Colonic mucosa (tissue), 4 donors: ENCODE measurements around the gene GPR180. TPM values are rescaled to one million over a fixed set of nuclear protein-coding genes. Genes with fewer than 3 reads are reported as not detected.

ENCODE experiments used
- DNase-seq: peaks from one replicate; pipeline ENCODE4 v3.0.0-alpha.2; 2020
- H3K27ac ChIP-seq: fragments of 200-600 bp; one replicate; pipeline ENCODE4 v1.8.0; 2021
- H3K27me3 ChIP-seq: fragments of 200-600 bp; one replicate; pipeline ENCODE4 v1.8.0; 2021
- H3K36me3 ChIP-seq: fragments of 200-600 bp; one replicate; pipeline ENCODE4 v1.8.0; 2021
- H3K4me1 ChIP-seq: fragments of 200-600 bp; one replicate; pipeline ENCODE4 v1.8.0; 2021; ENCODE audit warnings: mild to moderate bottlenecking
- H3K4me3 ChIP-seq: fragments of 200-600 bp; one replicate; pipeline ENCODE4 v1.8.0; 2021
- H3K9ac ChIP-seq, 2 donors: one replicate each; pipeline ENCODE4 v1.7.0; 2013; ENCODE audit warnings: control low read depth in 2 of 2, low read depth in 2 of 2, low read length in 2 of 2
- H3K9me3 ChIP-seq: fragments of 200-600 bp; one replicate; pipeline ENCODE4 v1.8.0; 2021
- intact Hi-C: fragments of 100-400 bp; cut with DNase I; formaldehyde crosslinking; loops from one replicate; pipeline ENCODE4 v1.14.1; 2022
- total RNA-seq, 2 donors: library from RNA; stranded (reverse); fragmentation: NEBNext Ultra II Directional in 1 of 2; extraction: Animal tissue kit (Norgen Biotek cat#: 25700) in 1 of 2; gene quantifications; one replicate each; pipeline ENCODE4 v1.2.1, GENCODE V29; 2021
- TF ChIP-seq, protein P1 (sequence below): fragments of 200-600 bp; IDR thresholded peaks from one replicate; pipeline ENCODE4 v1.8.0; 2022; ENCODE audit warnings: antibody characterized with exemption, mild to moderate bottlenecking
- donor health status: healthy.
- donor health status: DM: no; HTN: no; CAD: no.
- donor health status: DM: no; HTN: no; CAD: no.

The GPR180 gene
- total RNA-seq, 2 donors from 2014 or later = 3.2 to 5.9 TPM

DNA sequence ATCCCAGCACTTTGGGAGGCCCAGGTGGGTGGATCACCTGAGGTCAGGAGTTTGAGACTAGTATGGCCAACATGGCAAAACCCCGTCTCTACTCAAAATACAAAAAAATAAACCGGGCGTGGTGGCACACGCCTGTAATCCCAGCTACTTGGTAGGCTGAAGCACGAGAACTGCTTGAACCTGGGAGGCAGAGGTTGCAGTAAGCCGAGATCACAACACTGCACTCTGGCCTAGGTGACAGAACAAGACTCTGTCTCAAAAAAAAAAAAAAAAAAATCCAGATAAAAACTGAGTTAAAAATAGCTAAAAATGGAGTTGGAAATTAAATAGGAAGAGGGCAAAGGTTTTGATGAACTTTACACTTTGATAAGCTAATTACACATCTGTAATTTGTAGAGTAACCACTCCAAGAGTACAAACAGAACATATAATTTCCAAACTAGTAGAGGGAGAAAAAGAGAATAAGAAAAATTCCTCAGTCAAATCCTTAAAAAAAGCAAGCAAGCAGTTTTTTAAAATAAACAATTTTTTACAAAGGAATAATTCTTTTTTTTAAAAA lies 16.0 kb upstream of the GPR180 start:
- Histone ChIP-seq H3K4me1 (no peaks in the 10 kb centered on the region), H3K27me3 (no peaks in the 10 kb centered on the region), H3K27ac (no peak overlapping the region), H3K9me3 (no peaks in the 10 kb centered on the region), H3K36me3 (no peaks in the 10 kb centered on the region), H3K4me3 (no peak overlapping the region), H3K9ac (no peak overlapping the region)
- intact Hi-C loops = no loop called here
- no peak for DNase-seq
- TF ChIP-seq, protein P1, sequence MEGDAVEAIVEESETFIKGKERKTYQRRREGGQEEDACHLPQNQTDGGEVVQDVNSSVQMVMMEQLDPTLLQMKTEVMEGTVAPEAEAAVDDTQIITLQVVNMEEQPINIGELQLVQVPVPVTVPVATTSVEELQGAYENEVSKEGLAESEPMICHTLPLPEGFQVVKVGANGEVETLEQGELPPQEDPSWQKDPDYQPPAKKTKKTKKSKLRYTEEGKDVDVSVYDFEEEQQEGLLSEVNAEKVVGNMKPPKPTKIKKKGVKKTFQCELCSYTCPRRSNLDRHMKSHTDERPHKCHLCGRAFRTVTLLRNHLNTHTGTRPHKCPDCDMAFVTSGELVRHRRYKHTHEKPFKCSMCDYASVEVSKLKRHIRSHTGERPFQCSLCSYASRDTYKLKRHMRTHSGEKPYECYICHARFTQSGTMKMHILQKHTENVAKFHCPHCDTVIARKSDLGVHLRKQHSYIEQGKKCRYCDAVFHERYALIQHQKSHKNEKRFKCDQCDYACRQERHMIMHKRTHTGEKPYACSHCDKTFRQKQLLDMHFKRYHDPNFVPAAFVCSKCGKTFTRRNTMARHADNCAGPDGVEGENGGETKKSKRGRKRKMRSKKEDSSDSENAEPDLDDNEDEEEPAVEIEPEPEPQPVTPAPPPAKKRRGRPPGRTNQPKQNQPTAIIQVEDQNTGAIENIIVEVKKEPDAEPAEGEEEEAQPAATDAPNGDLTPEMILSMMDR = no peak

DNA sequence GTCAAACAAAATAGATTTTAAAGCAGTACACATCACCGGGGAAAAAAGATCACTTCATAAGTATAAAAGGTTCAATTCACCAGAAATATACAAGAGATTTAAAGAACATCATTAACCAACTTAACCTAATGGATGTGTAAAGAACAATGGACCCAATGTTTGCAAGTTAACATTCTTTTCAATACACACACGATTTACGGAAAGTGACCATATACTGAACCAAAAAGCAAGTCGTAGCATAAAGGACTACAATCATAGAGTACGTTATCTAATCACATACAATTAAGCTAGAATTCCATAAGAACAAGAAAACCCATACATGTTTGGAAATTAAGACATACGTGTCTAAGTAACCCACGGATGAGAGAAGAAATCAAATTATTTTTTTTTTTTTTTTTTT lies 15.3 kb upstream of the GPR180 start:
- Histone ChIP-seq H3K9ac (no peak overlapping the region), H3K27me3 (no peaks in the 10 kb centered on the region), H3K4me1 (no peaks in the 10 kb centered on the region), H3K27ac (no peak overlapping the region), H3K36me3 (no peaks in the 10 kb centered on the region), H3K4me3 (no peak overlapping the region), H3K9me3 (no peaks in the 10 kb centered on the region)
- TF ChIP-seq, protein P1 = no peak
- DNase-seq = no peak
- intact Hi-C loops = no loop called here

DNA sequence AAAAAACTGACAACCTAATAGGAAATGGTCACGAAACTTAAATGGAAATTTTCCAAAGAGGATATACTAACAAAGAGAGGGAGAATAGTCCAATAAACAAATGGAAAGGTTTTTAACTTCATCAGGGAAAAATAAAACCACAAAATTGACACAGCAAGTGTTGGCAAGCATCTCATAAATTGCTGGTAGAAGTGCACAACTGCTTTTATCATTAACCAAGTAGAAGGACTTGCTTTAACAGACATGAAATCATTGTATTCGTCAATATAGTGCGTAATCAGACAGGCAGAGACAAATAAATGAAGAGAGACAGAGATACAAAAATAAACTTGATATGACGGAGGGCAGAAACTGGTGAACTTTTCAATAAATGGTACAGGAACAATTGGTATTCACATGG lies 13.1 kb upstream of the GPR180 start:
- DNase-seq = no peak
- no peak overlapping the region for H3K27ac ChIP-seq
- no peaks in the 10 kb centered on the region for H3K36me3 ChIP-seq
- no peaks in the 10 kb centered on the region for H3K9me3 ChIP-seq
- H3K27me3 ChIP-seq = no peaks in the 10 kb centered on the region
- no peak overlapping the region for H3K9ac ChIP-seq
- no peak overlapping the region for H3K4me3 ChIP-seq
- TF ChIP-seq, protein P1 = no peak
- intact Hi-C loops = no loop called here
- no peaks in the 10 kb centered on the region for H3K4me1 ChIP-seq

DNA sequence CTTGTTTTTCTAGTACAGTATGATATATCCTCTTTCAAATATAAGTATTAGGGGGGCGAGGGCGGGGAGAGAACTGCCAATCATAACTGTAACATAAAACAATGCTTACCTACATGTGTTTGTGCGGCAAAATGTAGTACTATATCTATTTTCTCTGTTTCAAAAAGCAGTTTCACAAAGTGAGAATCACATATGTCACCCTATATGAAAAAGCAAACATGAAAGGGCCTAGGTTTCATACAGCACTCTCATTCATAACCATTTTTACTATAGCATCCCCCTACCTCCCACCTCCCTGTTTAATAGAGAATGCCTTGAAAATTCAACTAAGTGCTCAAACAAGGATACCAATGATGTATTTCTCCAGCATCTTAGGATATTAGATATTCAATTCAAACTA lies 10.9 kb upstream of the GPR180 start:
- no peaks in the 10 kb centered on the region for H3K27me3 ChIP-seq
- TF ChIP-seq, protein P1 = no peak
- H3K9ac ChIP-seq = no peak overlapping the region
- no peaks in the 10 kb centered on the region for H3K36me3 ChIP-seq
- no peak overlapping the region for H3K27ac ChIP-seq
- DNase-seq = no peak
- no peak overlapping the region for H3K4me3 ChIP-seq
- intact Hi-C loops = no loop called here
- H3K9me3 ChIP-seq = no peaks in the 10 kb centered on the region
- peaks cover 10% of the 10 kb centered on the region for H3K4me1 ChIP-seq

DNA sequence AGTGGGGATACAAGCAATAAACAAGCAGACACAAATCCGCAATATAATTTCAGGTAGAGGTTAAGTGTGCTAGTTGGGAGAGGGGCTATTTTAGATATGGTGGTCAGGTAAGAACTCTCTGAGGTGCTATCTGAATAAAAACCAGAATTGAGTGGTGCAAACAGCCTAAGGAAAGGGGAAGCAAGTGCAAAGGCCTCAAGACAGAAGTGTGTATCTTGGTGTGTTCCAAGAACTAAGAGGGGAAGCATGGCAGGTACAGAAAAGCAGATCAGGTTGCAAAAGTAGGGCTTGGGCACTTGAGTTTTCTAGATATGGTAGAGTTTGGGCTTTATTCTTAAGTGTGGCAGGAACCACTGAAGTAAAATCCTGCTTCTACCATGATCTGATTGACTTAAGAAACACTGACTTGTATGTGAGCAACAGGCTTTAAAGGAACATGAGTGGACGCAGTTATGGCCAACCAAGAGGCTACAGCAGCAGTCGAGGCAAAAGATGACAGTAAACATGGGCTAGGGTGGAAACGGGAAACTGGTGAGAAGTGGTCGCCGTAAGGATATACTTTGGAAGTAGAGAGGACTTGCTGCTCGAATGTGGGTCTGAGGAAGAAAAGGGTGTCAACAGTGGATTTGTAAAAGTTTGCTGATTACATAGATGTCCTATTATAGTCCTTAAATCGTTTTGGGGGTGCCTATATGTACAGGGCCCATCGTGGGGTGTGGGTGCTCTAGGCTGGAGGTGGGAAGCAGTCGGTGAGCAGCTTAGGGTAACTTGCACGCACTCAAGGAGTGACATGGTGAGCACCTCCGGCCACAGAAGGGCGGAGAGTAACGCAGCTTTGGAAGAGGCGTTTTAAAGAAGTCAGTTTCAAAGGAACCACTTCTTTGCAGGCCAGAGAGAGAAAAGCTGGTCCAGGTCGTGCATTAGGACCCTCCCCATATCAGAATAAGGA lies 6.4 kb upstream of the GPR180 start:
- TF ChIP-seq, protein P1 = no peak
- no peaks in the 10 kb centered on the region for H3K36me3 ChIP-seq
- peak overlapping the region; percentile 80 for H3K4me3 ChIP-seq
- DNase-seq = peak; percentile 24
- intact Hi-C loops = loop anchor here (5.0 kb wide), 1 partner anchor 48 kb away; no protein-coding TSS in a partner anchor
- no peaks in the 10 kb centered on the region for H3K27me3 ChIP-seq
- no peaks in the 10 kb centered on the region for H3K9me3 ChIP-seq
- peak overlapping the region; percentile 76 for H3K27ac ChIP-seq
- peak overlapping the region; percentile 82 to 97 for H3K9ac ChIP-seq
- H3K4me1 ChIP-seq = peaks cover 10% of the 10 kb centered on the region
